Measurements from ENCODE around the gene PSMB10. TPM values are rescaled to one million over a fixed set of nuclear protein-coding genes. Genes with fewer than 3 reads are reported as not detected.
"Not testable (repeated sequence)": the region's sequence is repeated elsewhere in the genome, so short reads cannot be mapped to it uniquely, and the experiment has no call there.

PSMB10 gene
- total RNA-seq, 1 experiment from 2014 or later: 24.5 TPM

DNA sequence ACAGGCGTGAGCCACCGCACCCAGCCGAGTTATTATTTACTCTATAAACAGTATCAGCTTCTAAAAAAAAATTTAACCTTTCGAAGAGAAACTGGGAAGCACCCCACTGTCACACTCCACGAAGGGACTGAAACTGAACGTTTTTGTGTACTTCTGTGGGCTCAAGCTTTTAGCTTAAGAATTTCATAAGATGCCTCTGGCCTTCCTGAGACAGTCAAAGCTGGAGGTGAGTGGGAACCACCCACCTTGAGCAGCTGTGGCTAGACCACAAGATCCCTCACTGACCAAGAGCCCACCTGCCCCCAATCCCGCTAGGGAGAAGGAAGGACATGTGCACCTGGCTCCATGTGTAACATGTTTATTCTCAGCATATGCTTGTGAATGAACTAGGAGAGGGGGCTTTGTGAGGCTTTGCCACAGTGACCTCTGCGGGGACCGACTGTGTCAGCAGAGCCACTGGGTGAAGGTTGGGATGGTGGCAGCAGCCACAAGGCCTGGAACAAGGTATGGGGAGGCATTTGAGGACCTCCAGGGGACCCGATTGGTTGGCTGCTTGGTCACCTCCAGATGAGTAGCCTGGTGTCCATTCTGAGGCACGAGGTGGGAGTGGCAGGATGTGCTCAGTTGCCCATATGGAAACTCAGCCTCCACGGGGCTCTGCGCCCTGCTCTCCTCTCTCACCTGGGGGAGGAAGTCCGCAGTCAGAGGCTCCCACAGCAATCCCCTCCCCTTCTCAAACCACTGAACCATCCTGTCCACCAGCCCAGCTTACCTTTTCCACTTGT lies 38.9 kb upstream of the PSMB10 start:
- H4K5ac ChIP-seq (ENCODE audit: insufficient read length, low read depth, low read length): no peak overlapping the region
- H3K18ac ChIP-seq (ENCODE audit: insufficient read length, low read depth, low read length): no peak overlapping the region
- H2BK15ac ChIP-seq (ENCODE audit: low read depth, low read length): no peak overlapping the region
- no peak overlapping the region for H2BK120ac ChIP-seq (ENCODE audit: low read depth, low read length, poor library complexity, severe bottlenecking)
- no peaks in the 10 kb centered on the region for H4K20me1 ChIP-seq (ENCODE audit: control insufficient read depth, insufficient read depth, insufficient read length)
- TF ChIP-seq CTCF (conservative IDR thresholded peaks at IDR 0.05): no peak
- no peak overlapping the region for H2AK5ac ChIP-seq (ENCODE audit: insufficient read length, low read length)
- H3K4ac ChIP-seq (ENCODE audit: low read depth, low read length): no peak overlapping the region
- Mint-ChIP-seq H3K27ac (no peak overlapping the region), H3K9me3 (no peaks in the 10 kb centered on the region), H3K27me3 (ENCODE audit: low read depth) (peaks cover 17% of the 10 kb centered on the region), H3K36me3 (ENCODE audit: insufficient read depth in 1 of 3, low read depth in 3 of 3) (no peaks in the 10 kb centered on the region), H3K4me3 (no peak overlapping the region), H3K4me1 (no peaks in the 10 kb centered on the region)
- H3T11ph ChIP-seq (ENCODE audit: low read length): no peak overlapping the region
- H3K79me2 ChIP-seq (ENCODE audit: insufficient read depth, low read length): no peaks in the 10 kb centered on the region
- H3K23ac ChIP-seq (ENCODE audit: insufficient read length, low read depth, low read length): no peak overlapping the region
- no peak overlapping the region for H3K27ac ChIP-seq (ENCODE audit: insufficient read length, low read depth, low read length)
- DNase-seq: no peak
- H4K91ac ChIP-seq (ENCODE audit: insufficient read length, low read depth, low read length): no peak overlapping the region
- H2BK12ac ChIP-seq (ENCODE audit: insufficient read length, low read depth, low read length): no peak overlapping the region
- H2BK20ac ChIP-seq (ENCODE audit: low read depth, low read length, poor library complexity, severe bottlenecking): no peak overlapping the region
- no peak overlapping the region for H3K9ac ChIP-seq (ENCODE audit: extremely low read depth, insufficient read length, low read length)
- no peaks in the 10 kb centered on the region for H3K9me3 ChIP-seq (ENCODE audit: control insufficient read depth, low read depth, low read length)
- no peak overlapping the region for H4K8ac ChIP-seq (replicated peaks; ENCODE audit: insufficient read length, low read depth, low read length)
- no peaks in the 10 kb centered on the region; the same call in 1 of the 2 replicates for H3K27me3 ChIP-seq (ENCODE audit: insufficient read depth, low read length)
- no peak overlapping the region for H2AFZ ChIP-seq (ENCODE audit: low read length)
- no peaks in the 10 kb centered on the region for H3K23me2 ChIP-seq (ENCODE audit: insufficient read length, low read depth, low read length, poor library complexity, severe bottlenecking)
- no peak overlapping the region for H2BK5ac ChIP-seq (ENCODE audit: insufficient read length, low read length)
- H3K56ac ChIP-seq (ENCODE audit: insufficient read length, low read depth, low read length): no peak overlapping the region
- H3K79me1 ChIP-seq (ENCODE audit: insufficient read depth, low read depth, low read length, poor library complexity, severe bottlenecking): no peaks in the 10 kb centered on the region
- WGBS (ENCODE audit: extremely low coverage, insufficient read length, low lambda C conversion rate): no CpG with 5 or more reads among the region's 14 CpGs
- H3K4me2 ChIP-seq (ENCODE audit: insufficient read depth, insufficient read length, low read length): no peak overlapping the region
- no peak overlapping the region; the same call in 1 of the 2 replicates for H3K14ac ChIP-seq (ENCODE audit: insufficient read depth, low read length)
- no peaks in the 10 kb centered on the region for H3K4me1 ChIP-seq (ENCODE audit: insufficient read depth, low read length)

DNA sequence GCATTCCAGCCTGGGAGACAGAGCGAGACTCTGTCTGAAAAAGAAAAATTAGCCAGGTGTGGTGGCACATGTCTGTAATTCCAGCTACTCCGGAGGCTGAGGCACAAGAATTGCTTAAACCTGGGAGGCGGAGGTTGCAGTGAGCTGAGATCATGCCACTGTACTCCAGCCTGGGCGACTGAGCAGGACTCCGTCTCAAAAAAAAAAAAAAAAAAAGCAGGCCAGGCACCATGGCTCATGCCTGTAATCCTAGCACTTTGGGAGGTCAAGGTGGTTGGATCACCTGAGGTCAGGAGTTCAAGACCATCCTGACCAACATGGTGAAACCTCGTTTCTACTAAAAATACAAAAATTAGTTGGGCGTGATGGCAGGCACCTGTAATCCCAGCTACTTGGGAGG lies 35.6 kb upstream of the PSMB10 start:
- H2BK120ac ChIP-seq (ENCODE audit: low read depth, low read length, poor library complexity, severe bottlenecking); H2AK5ac ChIP-seq (ENCODE audit: insufficient read length, low read length); H4K20me1 ChIP-seq (ENCODE audit: control insufficient read depth, insufficient read depth, insufficient read length): not testable (repeated sequence)

More for the DNA sequence above, 35.6 kb upstream of the PSMB10 start:
- not testable (repeated sequence) for H2BK12ac ChIP-seq (ENCODE audit: insufficient read length, low read depth, low read length); H3K9ac ChIP-seq (ENCODE audit: extremely low read depth, insufficient read length, low read length); H2AFZ ChIP-seq (ENCODE audit: low read length); H3K4ac ChIP-seq (ENCODE audit: low read depth, low read length); H3K23ac ChIP-seq (ENCODE audit: insufficient read length, low read depth, low read length); H3K27ac Mint-ChIP-seq; H3K23me2 ChIP-seq (ENCODE audit: insufficient read length, low read depth, low read length, poor library complexity, severe bottlenecking); H3K27ac ChIP-seq (ENCODE audit: insufficient read length, low read depth, low read length); H4K5ac ChIP-seq (ENCODE audit: insufficient read length, low read depth, low read length); H4K8ac ChIP-seq (replicated peaks; ENCODE audit: insufficient read length, low read depth, low read length); H3K79me1 ChIP-seq (ENCODE audit: insufficient read depth, low read depth, low read length, poor library complexity, severe bottlenecking); H3K14ac ChIP-seq (ENCODE audit: insufficient read depth, low read length); H3K36me3 Mint-ChIP-seq (ENCODE audit: insufficient read depth in 1 of 3, low read depth in 3 of 3); DNase-seq; H3K9me3 ChIP-seq (ENCODE audit: control insufficient read depth, low read depth, low read length); H3K79me2 ChIP-seq (ENCODE audit: insufficient read depth, low read length); H2BK20ac ChIP-seq (ENCODE audit: low read depth, low read length, poor library complexity, severe bottlenecking); H3K4me2 ChIP-seq (ENCODE audit: insufficient read depth, insufficient read length, low read length); H3K18ac ChIP-seq (ENCODE audit: insufficient read length, low read depth, low read length); H4K91ac ChIP-seq (ENCODE audit: insufficient read length, low read depth, low read length); H3K27me3 ChIP-seq (ENCODE audit: insufficient read depth, low read length); H3T11ph ChIP-seq (ENCODE audit: low read length); H2BK15ac ChIP-seq (ENCODE audit: low read depth, low read length); H3K9me3 Mint-ChIP-seq; H3K4me1 ChIP-seq (ENCODE audit: insufficient read depth, low read length); H3K56ac ChIP-seq (ENCODE audit: insufficient read length, low read depth, low read length); H3K4me3 Mint-ChIP-seq; H2BK5ac ChIP-seq (ENCODE audit: insufficient read length, low read length)
- Mint-ChIP-seq H3K4me1 (peaks cover 10 to 13% of the 10 kb centered on the region in 2 experiments), H3K27me3 (ENCODE audit: low read depth) (peaks cover 13% of the 10 kb centered on the region)
- WGBS (ENCODE audit: extremely low coverage, insufficient read length, low lambda C conversion rate): no CpG with 5 or more reads among the region's 7 CpGs
